Measurements from ENCODE around the gene ANAPC2.
A peak's percentile ranks its signal among the peaks of the same experiment; 100 is the strongest.

ANAPC2 gene

GRCh38 chr9:137235424-137236237, 47.3 kb upstream of the ANAPC2 start:
- Histone ChIP-seq H3K9me3 (replicated peaks; ENCODE audit: insufficient read depth, low read length) (no peaks in the 10 kb centered on the region), H3F3A (ENCODE audit: insufficient read depth, low read length) (peaks cover 9% of the 10 kb centered on the region; the same call in 1 of the 2 replicates), H3K79me2 (ENCODE audit: low read length) (peaks cover 14% of the 10 kb centered on the region), H3K9me2 (replicated peaks; ENCODE audit: insufficient read depth, low read length) (no peaks in the 10 kb centered on the region), H3K9ac (ENCODE audit: low read length) (no peak overlapping the region; the same call in 1 of the 2 replicates), H3K4me3 (ENCODE audit: low read length) (no peak overlapping the region), H4K20me1 (ENCODE audit: insufficient read depth, low read length) (no peaks in the 10 kb centered on the region), H2AFZ (ENCODE audit: low read length) (no peak overlapping the region), H3K27ac (ENCODE audit: low read length) (no peak overlapping the region), H3K27me3 (replicated peaks; ENCODE audit: insufficient read depth, low read length) (peaks cover 51% of the 10 kb centered on the region), H3K4me2 (ENCODE audit: low read depth, low read length) (peak overlapping the region; percentile 68), H3K36me3 (replicated peaks; ENCODE audit: insufficient read depth, low read length) (no peaks in the 10 kb centered on the region), H3K4me1 (ENCODE audit: low read length) (peaks cover 9% of the 10 kb centered on the region; the same call in 1 of the 2 replicates)
- TF ChIP-seq CTCF (IDR thresholded peaks at IDR 0.05; ENCODE audit: low read length): no peak
- no peak for DNase-seq

- Histone ChIP-seq H3K36me3 (replicated peaks; ENCODE audit: insufficient read depth, low read length) (no peaks in the 10 kb centered on the region), H3K4me1 (ENCODE audit: low read length) (peaks cover 9% of the 10 kb centered on the region; the same call in 1 of the 2 replicates), H3K79me2 (ENCODE audit: low read length) (peaks cover 13% of the 10 kb centered on the region), H3K4me3 (ENCODE audit: low read length) (no peak overlapping the region), H4K20me1 (ENCODE audit: insufficient read depth, low read length) (no peaks in the 10 kb centered on the region), H2AFZ (ENCODE audit: low read length) (no peak overlapping the region), H3K9me2 (replicated peaks; ENCODE audit: insufficient read depth, low read length) (no peaks in the 10 kb centered on the region), H3K4me2 (ENCODE audit: low read depth, low read length) (no peak overlapping the region), H3F3A (ENCODE audit: insufficient read depth, low read length) (peaks cover 2% of the 10 kb centered on the region; the same call in 1 of the 2 replicates), H3K9ac (ENCODE audit: low read length) (no peak overlapping the region), H3K9me3 (replicated peaks; ENCODE audit: insufficient read depth, low read length) (no peaks in the 10 kb centered on the region), H3K27me3 (replicated peaks; ENCODE audit: insufficient read depth, low read length) (peaks cover 58% of the 10 kb centered on the region), H3K27ac (ENCODE audit: low read length) (no peak overlapping the region)
- TF ChIP-seq EZH2phosphoT487 (IDR thresholded peaks at IDR 0.05; ENCODE audit: low read length) (no peak), EZH2 (optimal IDR thresholded peaks at IDR 0.05; ENCODE audit: low read depth, low read length) (no peak), CTCF (IDR thresholded peaks at IDR 0.05; ENCODE audit: low read length) (no peak)
- no peak for DNase-seq
These were observed 46.5 kb upstream of the ANAPC2 start for GRCh38 chr9:137234758-137235423.

- no peaks in the 10 kb centered on the region for H3K36me3 ChIP-seq (replicated peaks; ENCODE audit: insufficient read depth, low read length)
- DNase-seq: no peak
- no peaks in the 10 kb centered on the region for H3K9me2 ChIP-seq (replicated peaks; ENCODE audit: insufficient read depth, low read length)
- no peaks in the 10 kb centered on the region for H3K9me3 ChIP-seq (replicated peaks; ENCODE audit: insufficient read depth, low read length)
- no peak overlapping the region for H3K9ac ChIP-seq (ENCODE audit: low read length)
- H2AFZ ChIP-seq (ENCODE audit: low read length): no peak overlapping the region
- H3K4me1 ChIP-seq (ENCODE audit: low read length): peaks cover 9% of the 10 kb centered on the region; the same call in 1 of the 2 replicates
- H3K4me3 ChIP-seq (ENCODE audit: low read length): no peak overlapping the region
- TF ChIP-seq EZH2phosphoT487 (IDR thresholded peaks at IDR 0.05; ENCODE audit: low read length) (no peak), EZH2 (optimal IDR thresholded peaks at IDR 0.05; ENCODE audit: low read depth, low read length) (no peak), CTCF (IDR thresholded peaks at IDR 0.05; ENCODE audit: low read length) (no peak)
- no peaks in the 10 kb centered on the region for H4K20me1 ChIP-seq (ENCODE audit: insufficient read depth, low read length)
- no peak overlapping the region for H3K27ac ChIP-seq (ENCODE audit: low read length)
- no peak overlapping the region for H3K4me2 ChIP-seq (ENCODE audit: low read depth, low read length)
- peaks cover 66% of the 10 kb centered on the region for H3K27me3 ChIP-seq (replicated peaks; ENCODE audit: insufficient read depth, low read length)
- H3F3A ChIP-seq (ENCODE audit: insufficient read depth, low read length): no peaks in the 10 kb centered on the region
- H3K79me2 ChIP-seq (ENCODE audit: low read length): peaks cover 7% of the 10 kb centered on the region
These were observed 45.8 kb upstream of the ANAPC2 start for GRCh38 chr9:137234055-137234697.

All from MM.1S (cell line).